HTR-8/SVneo (cell line): ENCODE measurements around the gene MADCAM1.

Source experiments
- DNase-seq: peaks from one replicate; pipeline ENCODE4 v3.0.0; 2011; ENCODE audit warnings: low spot score, mixed read lengths; ENCODE audit not compliant: insufficient read length
- FAIRE-seq: peaks from 2 replicates; lab custom pipeline; 2011; peaks lifted over from hg19 to GRCh38; lab: Jason Lieb, UNC

MADCAM1 gene

DNA sequence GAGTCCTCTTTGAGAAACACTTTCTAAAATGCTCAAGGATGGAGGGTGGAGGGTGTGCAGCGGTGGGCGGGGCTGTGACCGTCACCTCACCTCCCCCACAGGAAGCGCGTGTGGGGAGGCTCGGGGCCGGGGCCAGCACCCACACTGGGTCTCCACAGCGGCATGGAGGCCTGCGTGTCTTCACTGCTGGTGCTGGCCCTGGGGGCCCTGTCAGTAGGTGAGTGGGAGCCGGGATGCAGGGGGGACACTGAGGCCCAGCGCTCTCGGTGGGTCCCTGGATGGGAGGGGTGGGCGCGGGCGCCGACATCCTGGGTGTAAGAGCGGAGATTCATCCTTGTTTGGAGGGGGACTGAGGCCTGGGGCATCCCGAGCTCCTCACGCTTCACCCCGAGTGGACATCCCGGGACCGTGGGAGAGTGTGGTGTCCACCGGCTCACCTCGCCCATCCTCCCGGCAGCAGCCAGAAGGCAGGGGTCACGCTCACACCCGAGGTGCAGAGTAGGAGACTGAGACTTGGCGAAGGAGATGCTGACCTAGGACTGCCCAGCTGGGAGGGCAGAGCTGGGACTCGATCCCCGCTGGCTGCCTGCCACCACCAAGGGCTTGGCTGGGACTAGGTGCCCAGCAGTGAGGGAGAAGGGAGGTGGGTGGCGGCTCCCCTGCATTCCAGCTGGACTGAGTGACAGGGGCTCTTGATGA is 47.8 kb downstream of the MADCAM1 start, which contains the start of gene GZMM:
Gene GZMM (plus strand): TSS at position 144 of the 699 bp plus-strand sequence. CDS start 19 bp downstream, at position 163.
- FAIRE-seq (no peak), DNase-seq (no peak)

DNA sequence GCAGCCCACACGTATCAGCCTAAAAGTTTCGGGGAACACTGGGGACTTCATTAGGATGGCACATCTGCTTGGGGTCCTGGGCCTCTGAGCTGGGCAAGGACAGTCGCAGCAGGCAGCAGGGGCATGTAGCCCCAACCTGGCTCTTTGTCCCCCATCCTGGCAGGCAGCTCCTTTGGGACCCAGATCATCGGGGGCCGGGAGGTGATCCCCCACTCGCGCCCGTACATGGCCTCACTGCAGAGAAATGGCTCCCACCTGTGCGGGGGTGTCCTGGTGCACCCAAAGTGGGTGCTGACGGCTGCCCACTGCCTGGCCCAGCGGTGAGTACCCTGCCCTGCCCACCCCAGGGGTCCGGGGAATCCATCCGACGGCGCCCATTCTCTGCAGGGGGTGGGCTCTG is 50.8 kb downstream of the MADCAM1 start:
- no peak for FAIRE-seq

DNA sequence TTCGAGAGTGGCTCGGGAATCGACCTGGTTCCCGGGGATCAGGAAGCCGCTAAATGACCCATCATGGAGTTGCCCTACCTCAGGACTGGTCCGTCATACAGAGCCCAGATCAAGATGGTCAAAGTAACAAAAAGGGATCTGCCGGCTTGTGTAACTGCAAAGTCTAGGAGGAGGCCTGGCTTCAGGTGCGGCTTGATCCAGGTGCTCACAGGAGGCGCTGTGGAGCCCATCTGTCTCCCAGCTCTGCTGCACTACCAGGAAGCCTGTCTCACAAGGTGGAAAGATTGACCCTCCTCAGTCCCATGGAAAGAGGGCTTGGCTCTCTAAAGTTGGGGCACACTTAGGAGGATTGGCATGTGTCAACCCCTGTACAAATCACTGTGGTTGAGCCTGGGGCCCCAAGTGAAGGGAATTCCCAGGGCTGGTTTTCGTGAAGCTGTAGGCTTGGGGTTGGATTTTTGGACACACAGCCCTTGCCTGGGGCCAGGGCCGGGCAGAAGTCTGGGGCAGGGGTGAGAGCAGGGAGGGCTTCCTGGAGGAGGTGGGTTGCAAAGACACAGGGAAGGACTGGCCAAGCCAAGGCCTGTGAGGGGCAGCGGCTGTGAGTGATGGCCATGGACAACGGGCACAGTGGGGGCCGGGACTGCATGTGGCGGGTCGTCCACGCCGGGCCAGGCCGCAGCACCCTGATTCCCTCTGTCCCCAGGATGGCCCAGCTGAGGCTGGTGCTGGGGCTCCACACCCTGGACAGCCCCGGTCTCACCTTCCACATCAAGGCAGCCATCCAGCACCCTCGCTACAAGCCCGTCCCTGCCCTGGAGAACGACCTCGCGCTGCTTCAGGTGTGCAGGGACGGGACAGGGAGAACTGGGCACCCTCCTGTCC is 51.8 kb downstream of the MADCAM1 start:
- DNase-seq, result no peak
- FAIRE-seq, result no peak

More for the DNA sequence above, 50.8 kb downstream of the MADCAM1 start:
- DNase-seq, result no peak

DNA sequence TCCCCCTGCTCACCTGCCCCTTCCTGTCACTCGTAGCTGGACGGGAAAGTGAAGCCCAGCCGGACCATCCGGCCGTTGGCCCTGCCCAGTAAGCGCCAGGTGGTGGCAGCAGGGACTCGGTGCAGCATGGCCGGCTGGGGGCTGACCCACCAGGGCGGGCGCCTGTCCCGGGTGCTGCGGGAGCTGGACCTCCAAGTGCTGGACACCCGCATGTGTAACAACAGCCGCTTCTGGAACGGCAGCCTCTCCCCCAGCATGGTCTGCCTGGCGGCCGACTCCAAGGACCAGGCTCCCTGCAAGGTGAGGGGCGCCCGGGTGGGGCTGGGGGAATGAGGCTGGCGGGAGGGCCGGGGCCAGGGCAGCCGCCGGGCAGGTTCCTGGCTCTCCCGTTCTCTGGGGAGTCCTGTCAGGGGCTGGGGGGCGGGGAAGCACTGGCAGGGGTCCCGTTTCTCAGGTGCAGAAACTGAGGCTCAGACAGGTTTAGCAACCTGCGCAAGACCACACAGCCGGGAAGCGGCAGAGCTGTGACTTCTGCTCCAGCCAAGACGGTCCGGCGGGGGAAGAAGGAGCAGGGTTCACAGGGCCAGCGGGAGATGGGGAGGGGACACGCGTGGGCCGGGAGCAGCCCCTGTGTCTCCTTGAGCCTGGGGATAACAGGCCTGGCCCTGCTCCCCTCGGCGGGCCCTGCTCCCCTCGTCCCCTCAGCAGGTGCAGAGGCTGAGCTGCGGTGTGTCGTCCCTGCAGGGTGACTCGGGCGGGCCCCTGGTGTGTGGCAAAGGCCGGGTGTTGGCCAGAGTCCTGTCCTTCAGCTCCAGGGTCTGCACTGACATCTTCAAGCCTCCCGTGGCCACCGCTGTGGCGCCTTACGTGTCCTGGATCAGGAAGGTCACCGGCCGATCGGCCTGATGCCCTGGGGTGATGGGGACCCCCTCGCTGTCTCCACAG is 52.9 kb downstream of the MADCAM1 start:
- FAIRE-seq (no peak), DNase-seq (no peak)

DNA sequence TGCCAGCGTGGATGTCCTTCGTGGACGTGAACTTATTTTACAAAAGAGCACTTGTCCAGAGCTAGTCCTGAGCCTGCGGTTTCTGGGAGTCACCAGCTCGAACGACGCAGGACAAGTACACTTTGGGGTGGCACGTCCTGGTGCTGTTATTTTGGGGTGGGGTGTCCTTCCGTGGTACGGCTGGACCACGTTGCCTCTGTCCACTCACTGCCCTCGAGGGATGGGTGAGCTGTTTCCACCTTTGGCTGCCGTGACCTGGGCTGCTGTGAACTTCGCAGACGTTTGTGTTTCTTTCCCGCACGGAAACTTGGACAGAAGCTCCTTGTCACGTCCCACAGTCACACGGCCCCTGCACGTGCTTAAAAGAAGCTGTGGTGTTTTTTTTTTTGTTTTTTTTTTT is 58.5 kb downstream of the MADCAM1 start:
- no peak for FAIRE-seq
- DNase-seq, result no peak
